ENCODE results near the gene PSD2.

The PSD2 gene

DNA sequence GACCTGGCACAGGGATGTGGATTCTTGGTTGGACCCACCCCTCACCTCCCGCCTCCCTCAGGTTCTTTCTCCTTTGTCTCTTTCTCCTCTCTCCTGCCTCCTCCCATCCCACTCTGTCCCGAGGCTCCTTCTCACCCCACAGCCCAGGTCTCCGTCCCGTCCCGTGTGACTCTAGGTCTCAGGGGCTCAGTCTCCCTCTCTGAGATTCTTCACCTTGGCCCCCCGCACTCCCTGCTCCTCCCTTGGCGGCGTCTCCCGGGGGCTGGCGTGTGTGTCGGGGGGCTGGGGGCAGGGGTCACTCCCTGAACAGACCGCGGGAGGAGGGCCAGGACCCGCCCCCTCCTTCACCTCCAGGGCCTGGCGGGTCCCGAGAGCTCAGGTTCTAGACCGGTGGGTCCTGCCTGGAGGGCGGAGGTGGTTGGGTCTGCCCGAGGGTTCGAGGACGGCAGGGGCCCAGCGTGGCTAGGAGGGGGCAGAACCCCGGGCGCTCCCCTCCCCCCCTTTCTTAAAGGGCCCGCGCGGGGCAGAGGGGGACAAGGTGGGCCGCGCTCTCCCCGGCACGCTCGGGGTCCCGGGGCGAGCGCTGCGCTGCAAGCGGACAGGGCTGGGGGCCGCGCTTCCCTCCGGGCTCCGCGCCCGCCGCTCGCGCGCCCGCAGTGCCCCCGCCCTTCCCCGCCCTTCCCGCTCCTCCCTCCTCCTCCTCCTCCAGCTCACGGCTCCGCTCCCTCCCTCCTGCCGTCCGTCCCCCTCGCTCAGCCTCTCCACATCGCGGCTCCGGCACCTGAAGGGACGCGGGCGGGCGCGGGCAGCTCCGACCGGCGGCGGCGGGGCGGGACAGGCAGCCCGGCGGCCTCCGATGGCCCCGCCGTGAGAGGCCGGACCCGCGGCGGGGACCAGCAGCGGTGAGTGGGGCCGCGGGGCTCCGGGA lies at the start of gene PSD2:
Gene PSD2 (plus strand): TSS at position 735 of the 928 bp plus-strand sequence. CDS start 13,633 bp downstream, outside the sequence.
- in situ Hi-C loops (cut with HindIII; ENCODE audit: low pct_ligation_motif_present, low pct_unique_long_range_greater_than_20kb, low sequenced_read_pairs), result no loop called here
- DNase-seq, result peak; percentile 11

GRCh38 chr5:139746691-139747582 lies 48.7 kb upstream of the PSD2 start:
- in situ Hi-C loops (cut with HindIII; ENCODE audit: low pct_ligation_motif_present, low pct_unique_long_range_greater_than_20kb, low sequenced_read_pairs), result no loop called here
- DNase-seq, result peak; percentile 42

- peak; percentile 40 for DNase-seq
- in situ Hi-C loops (cut with HindIII; ENCODE audit: low pct_ligation_motif_present, low pct_unique_long_range_greater_than_20kb, low sequenced_read_pairs), result no loop called here
These were observed 47.8 kb upstream of the PSD2 start for GRCh38 chr5:139747583-139748504.

- no peak for DNase-seq
- in situ Hi-C loops (cut with HindIII; ENCODE audit: low pct_ligation_motif_present, low pct_unique_long_range_greater_than_20kb, low sequenced_read_pairs), result no loop called here
These were observed 47.1 kb upstream of the PSD2 start for GRCh38 chr5:139748505-139748826.

DNA sequence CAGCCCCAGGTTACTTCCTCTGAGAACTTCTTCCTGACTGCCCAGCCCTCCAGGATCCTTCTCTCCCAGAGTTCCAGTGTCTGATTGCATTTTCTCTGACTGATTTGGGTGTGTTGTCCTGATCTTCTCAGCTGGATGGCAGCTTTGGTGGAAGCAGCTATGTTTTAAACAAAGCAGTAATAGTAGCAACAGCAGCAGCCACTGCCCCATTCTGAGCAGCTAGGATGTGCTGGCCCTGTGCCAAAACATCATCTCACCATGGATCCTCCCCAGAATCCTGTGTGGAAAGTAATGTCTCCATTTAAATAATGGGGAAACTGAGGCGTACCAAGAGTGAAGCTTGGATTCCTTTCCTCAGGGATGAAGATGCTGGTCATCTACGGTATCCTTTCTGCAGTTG lies 46.4 kb upstream of the PSD2 start:
- no peak for DNase-seq
- in situ Hi-C loops (cut with HindIII; ENCODE audit: low pct_ligation_motif_present, low pct_unique_long_range_greater_than_20kb, low sequenced_read_pairs), result no loop called here

DNA sequence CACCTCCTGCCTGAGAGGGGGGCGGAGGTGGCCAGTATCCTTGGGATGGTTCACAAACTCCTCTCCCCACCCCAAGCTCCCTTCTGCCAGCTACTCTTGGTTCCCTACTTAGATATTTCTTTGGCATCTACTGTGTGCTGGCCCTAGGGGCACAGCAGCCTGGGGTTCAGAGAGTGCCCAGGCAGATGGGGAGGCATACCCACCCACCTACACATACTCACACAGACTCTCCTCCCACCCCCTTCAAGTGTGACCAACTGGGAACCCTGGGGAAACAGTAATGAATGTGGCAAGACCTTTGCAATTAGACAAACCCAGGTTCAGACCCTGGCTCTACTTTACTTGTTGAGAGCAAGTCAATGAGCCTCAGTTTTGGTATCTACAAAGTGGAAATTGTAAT lies 44.4 kb upstream of the PSD2 start:
- in situ Hi-C loops (cut with HindIII; ENCODE audit: low pct_ligation_motif_present, low pct_unique_long_range_greater_than_20kb, low sequenced_read_pairs), result no loop called here
- DNase-seq, result no peak

DNA sequence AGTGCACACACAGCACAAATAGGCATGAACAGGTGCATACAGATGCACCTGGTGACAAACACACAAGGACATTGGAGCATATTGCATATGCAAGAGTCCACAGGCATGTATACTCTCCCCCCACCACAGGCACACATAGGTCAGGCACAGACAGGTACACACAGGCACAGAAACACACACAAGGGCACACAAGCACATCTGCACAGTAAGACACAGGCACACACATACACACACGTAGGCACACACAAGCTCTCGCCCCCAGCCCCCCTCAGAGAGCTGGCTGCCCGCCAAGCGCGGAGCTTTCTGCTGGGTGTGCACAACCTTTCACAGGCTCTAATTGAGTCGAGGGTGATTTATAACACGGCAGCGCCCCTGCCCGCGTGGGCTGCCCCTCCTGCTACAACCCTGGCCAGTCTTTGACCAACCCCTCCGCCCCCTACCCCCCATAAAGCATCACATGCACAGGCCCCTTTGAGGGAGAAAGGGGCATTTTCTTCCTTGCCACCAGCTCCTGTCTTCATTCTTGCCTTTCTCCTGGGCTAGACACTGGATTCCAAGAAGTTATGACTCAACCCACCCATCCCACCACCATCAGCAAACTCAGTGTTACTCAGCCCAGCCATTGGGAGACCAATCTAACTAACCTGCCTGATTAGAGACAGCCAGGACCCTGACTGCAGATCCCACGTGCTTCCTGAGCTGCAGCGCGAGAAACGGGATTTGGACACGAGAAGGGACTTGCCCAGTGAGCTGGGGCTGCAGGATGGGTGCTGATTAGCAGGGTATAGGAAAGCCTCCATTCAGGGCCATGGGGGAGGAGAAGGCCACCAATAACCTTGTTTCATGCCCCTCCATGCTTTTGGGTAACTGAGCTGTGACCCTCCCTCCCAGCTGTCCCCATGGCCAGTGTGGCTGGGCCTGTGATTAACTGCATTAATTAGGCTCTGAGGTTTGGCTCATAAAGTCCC lies 42.8 kb upstream of the PSD2 start:
- in situ Hi-C loops (cut with HindIII; ENCODE audit: low pct_ligation_motif_present, low pct_unique_long_range_greater_than_20kb, low sequenced_read_pairs), result no loop called here
- peak; percentile 30 for DNase-seq

GRCh38 chr5:139755892-139756671 lies 39.5 kb upstream of the PSD2 start:
- in situ Hi-C loops (cut with HindIII; ENCODE audit: low pct_ligation_motif_present, low pct_unique_long_range_greater_than_20kb, low sequenced_read_pairs), result no loop called here
- no peak for DNase-seq

- in situ Hi-C loops (cut with HindIII; ENCODE audit: low pct_ligation_motif_present, low pct_unique_long_range_greater_than_20kb, low sequenced_read_pairs), result no loop called here
These were observed 38.6 kb upstream of the PSD2 start for GRCh38 chr5:139756971-139757370.

GRCh38 chr5:139757727-139758509 lies 37.7 kb upstream of the PSD2 start:
- in situ Hi-C loops (cut with HindIII; ENCODE audit: low pct_ligation_motif_present, low pct_unique_long_range_greater_than_20kb, low sequenced_read_pairs), result no loop called here

More at GRCh38 chr5:139756971-139757370, 38.6 kb upstream of the PSD2 start:
- DNase-seq, result no peak

GRCh38 chr5:139758510-139759075 lies 37.0 kb upstream of the PSD2 start:
- no peak for DNase-seq
- in situ Hi-C loops (cut with HindIII; ENCODE audit: low pct_ligation_motif_present, low pct_unique_long_range_greater_than_20kb, low sequenced_read_pairs), result no loop called here

More at GRCh38 chr5:139757727-139758509, 37.7 kb upstream of the PSD2 start:
- DNase-seq, result peak; percentile 11

DNA sequence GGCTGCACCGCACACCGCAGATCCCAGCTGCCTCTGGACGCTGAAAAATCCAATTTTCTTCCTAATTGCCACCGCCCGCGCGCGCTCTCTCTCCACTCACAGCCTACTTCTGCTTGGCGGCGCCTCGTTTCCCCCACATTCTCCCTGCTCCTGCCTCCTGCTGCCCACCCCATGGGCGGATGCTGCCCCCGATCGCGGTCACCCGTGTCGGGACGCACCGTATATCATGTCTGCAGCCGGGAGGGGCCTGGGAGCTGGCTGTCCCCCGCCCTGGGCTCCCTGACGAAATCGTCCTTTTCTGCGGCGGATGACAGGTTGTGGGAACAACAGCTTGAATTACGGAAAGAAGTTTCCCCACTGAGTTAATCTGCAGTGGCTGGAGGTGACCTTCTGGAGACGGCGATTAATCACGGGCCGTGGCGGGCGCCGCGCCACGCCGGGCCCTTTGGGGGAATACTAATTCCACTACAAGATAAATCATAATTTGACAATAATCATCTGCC lies 36.3 kb upstream of the PSD2 start:
- DNase-seq, result no peak
- in situ Hi-C loops (cut with HindIII; ENCODE audit: low pct_ligation_motif_present, low pct_unique_long_range_greater_than_20kb, low sequenced_read_pairs), result no loop called here

DNA sequence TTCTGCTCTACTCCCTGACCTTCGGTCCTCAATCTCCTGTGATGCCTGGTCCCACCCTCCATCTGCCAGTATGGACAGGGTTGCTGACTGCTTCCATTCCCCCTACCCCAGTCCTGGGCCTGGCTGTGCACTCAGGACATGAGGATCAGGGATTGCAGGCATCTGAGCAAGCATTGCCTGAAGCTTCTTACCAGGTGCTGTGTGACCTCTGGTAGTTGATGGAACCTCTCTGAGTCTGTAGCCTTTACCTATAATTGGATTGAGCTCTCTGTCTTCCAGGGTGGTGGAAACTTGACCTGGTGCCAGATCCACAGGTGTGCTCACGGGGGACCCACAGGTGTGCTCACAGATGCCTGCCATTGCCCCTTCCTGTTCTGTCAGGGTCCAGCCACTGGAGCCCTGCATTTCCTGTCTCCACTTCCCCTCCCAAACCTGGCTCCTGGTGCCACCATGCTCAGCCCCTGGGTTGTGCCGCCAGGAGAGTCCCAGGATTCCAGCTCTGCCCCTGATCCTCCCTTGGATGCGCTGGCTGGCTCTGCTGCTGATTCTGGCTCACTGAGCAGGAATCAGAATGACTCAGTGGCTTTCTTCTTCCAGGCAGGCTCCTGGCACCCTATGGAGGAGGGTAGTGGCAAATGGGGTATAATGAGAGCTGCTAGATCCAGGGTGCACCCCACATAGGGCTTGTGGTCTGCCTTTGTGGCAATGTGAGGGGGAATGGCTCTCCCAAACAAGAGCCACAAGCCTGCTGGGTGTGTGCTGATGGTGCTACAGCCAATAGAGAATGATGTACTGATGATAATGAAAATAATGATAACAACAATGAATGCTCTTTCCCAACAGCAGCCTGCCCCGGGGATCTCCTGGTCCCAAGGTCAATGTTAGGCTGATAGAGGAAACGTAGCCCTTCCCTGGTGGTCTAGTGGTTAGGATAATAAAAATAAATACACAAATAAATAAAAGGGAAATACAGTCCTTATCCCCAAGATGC lies 35.2 kb upstream of the PSD2 start:
- in situ Hi-C loops (cut with HindIII; ENCODE audit: low pct_ligation_motif_present, low pct_unique_long_range_greater_than_20kb, low sequenced_read_pairs), result no loop called here
- DNase-seq, result peak; percentile 85

DNA sequence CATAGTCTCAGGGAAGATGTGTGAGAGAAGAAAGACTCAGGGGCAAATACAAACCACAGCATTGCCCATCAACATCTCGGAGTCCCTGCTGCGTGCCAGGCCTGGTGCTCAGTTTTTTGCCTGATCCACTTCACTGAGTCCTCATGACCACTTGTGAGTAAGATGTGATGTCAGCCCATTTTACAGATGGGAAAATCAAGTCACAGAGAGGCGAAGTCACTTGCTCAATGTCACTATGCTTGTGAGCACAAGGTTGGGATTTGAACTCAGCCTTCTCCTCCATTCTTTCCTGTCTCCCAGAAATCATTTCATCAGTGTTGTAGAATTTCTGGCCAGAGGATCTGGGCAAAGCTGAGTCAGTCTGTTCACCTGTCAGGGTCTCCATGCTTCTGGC lies 34.6 kb upstream of the PSD2 start:
- in situ Hi-C loops (cut with HindIII; ENCODE audit: low pct_ligation_motif_present, low pct_unique_long_range_greater_than_20kb, low sequenced_read_pairs), result no loop called here
- no peak for DNase-seq

All from ACHN (cell line).